ENCODE data around the gene LOXL3. TPM values are rescaled to one million over a fixed set of nuclear protein-coding genes. Genes with fewer than 3 reads are reported as not detected.

LOXL3 gene
- total RNA-seq, 1 experiment from 2014 or later: 29.0 TPM

DNA sequence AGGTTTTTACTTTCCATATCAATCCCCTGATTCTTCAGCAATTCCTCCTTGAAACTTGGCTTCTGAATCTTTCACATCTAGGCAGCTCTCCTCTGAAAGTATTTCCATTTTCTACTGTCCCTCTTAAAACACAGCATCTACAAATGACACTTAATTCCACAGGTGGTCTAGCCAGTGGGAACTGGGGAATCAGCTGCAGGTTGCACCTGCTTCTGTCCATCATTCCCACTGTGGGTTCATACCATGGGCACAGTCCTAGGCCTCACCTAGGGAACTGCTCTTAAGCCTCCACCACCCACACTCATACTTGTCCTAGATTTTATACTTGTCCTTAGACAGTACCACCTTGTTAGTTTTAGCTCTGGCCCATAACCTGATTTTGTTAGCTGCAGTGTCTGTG, 2.2 kb downstream of the LOXL3 start:
- Histone ChIP-seq H3K4ac (ENCODE audit: low read depth, low read length) (no peak overlapping the region), H3K27ac (ENCODE audit: insufficient read length, low read depth, low read length) (no peak overlapping the region), H3K23me2 (ENCODE audit: insufficient read length, low read depth, low read length, poor library complexity, severe bottlenecking) (peaks cover 23% of the 10 kb centered on the region), H4K5ac (ENCODE audit: insufficient read length, low read depth, low read length) (no peak overlapping the region), H3K18ac (ENCODE audit: insufficient read length, low read depth, low read length) (no peak overlapping the region), H2BK5ac (ENCODE audit: insufficient read length, low read length) (no peak overlapping the region), H2BK15ac (ENCODE audit: low read depth, low read length) (no peak overlapping the region), H3K23ac (ENCODE audit: insufficient read length, low read depth, low read length) (no peak overlapping the region), H3K79me2 (ENCODE audit: insufficient read depth, low read length) (0 out of 2 replicates have a peak, but pooled peaks cover 2% of the 10 kb centered on the region), H2BK12ac (ENCODE audit: insufficient read length, low read depth, low read length) (no peak overlapping the region), H3K9me3 (ENCODE audit: control insufficient read depth, low read depth, low read length) (no peaks in the 10 kb centered on the region), H3K4me1 (ENCODE audit: insufficient read depth, low read length) (0 out of 2 replicates have a peak, but pooled peaks cover 2% of the 10 kb centered on the region), H3K14ac (ENCODE audit: insufficient read depth, low read length) (no peak overlapping the region), H4K8ac (replicated peaks; ENCODE audit: insufficient read length, low read depth, low read length) (no peak overlapping the region), H2BK20ac (ENCODE audit: low read depth, low read length, poor library complexity, severe bottlenecking) (no peak overlapping the region), H4K20me1 (ENCODE audit: control insufficient read depth, insufficient read depth, insufficient read length) (no peaks in the 10 kb centered on the region), H3K27me3 (ENCODE audit: insufficient read depth, low read length) (no peaks in the 10 kb centered on the region; the same call in 1 of the 2 replicates), H3K9ac (ENCODE audit: extremely low read depth, insufficient read length, low read length) (no peak overlapping the region), H4K91ac (ENCODE audit: insufficient read length, low read depth, low read length) (no peak overlapping the region), H3T11ph (ENCODE audit: low read length) (no peak overlapping the region), H3K56ac (ENCODE audit: insufficient read length, low read depth, low read length) (no peak overlapping the region), H2BK120ac (ENCODE audit: low read depth, low read length, poor library complexity, severe bottlenecking) (no peak overlapping the region), H3K4me2 (ENCODE audit: insufficient read depth, insufficient read length, low read length) (no peak overlapping the region), H2AFZ (ENCODE audit: low read length) (no peak overlapping the region), H3K79me1 (ENCODE audit: insufficient read depth, low read depth, low read length, poor library complexity, severe bottlenecking) (no peaks in the 10 kb centered on the region), H2AK5ac (ENCODE audit: insufficient read length, low read length) (no peak overlapping the region)
- no peak overlapping the region for H3K27ac Mint-ChIP-seq
- TF ChIP-seq, protein P1, sequence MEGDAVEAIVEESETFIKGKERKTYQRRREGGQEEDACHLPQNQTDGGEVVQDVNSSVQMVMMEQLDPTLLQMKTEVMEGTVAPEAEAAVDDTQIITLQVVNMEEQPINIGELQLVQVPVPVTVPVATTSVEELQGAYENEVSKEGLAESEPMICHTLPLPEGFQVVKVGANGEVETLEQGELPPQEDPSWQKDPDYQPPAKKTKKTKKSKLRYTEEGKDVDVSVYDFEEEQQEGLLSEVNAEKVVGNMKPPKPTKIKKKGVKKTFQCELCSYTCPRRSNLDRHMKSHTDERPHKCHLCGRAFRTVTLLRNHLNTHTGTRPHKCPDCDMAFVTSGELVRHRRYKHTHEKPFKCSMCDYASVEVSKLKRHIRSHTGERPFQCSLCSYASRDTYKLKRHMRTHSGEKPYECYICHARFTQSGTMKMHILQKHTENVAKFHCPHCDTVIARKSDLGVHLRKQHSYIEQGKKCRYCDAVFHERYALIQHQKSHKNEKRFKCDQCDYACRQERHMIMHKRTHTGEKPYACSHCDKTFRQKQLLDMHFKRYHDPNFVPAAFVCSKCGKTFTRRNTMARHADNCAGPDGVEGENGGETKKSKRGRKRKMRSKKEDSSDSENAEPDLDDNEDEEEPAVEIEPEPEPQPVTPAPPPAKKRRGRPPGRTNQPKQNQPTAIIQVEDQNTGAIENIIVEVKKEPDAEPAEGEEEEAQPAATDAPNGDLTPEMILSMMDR (conservative IDR thresholded peaks at IDR 0.05): no peak
- H3K9me3 Mint-ChIP-seq: no peaks in the 10 kb centered on the region
- H3K4me1 Mint-ChIP-seq: peaks cover 31% of the 10 kb centered on the region in 2 experiments
- peaks cover 0 to 12% (median 8%) of the 10 kb centered on the region in 3 experiments; a peak in 6 of 7 replicates for H3K36me3 Mint-ChIP-seq (ENCODE audit: insufficient read depth in 1 of 3, low read depth in 3 of 3)
- no peak for DNase-seq
- peaks cover 67% of the 10 kb centered on the region for H3K27me3 Mint-ChIP-seq (ENCODE audit: low read depth)
- H3K4me3 Mint-ChIP-seq: no peak overlapping the region

All from H9 (cell line).